ENCODE measurements around the gene EHD3. TPM values are rescaled to one million over a fixed set of nuclear protein-coding genes. Genes with fewer than 3 reads are reported as not detected.
A peak's percentile ranks its signal among the peaks of the same experiment; 100 is the strongest.

Gene EHD3
- total RNA-seq, 1 donor from 2014 or later: 22.5 TPM

DNA sequence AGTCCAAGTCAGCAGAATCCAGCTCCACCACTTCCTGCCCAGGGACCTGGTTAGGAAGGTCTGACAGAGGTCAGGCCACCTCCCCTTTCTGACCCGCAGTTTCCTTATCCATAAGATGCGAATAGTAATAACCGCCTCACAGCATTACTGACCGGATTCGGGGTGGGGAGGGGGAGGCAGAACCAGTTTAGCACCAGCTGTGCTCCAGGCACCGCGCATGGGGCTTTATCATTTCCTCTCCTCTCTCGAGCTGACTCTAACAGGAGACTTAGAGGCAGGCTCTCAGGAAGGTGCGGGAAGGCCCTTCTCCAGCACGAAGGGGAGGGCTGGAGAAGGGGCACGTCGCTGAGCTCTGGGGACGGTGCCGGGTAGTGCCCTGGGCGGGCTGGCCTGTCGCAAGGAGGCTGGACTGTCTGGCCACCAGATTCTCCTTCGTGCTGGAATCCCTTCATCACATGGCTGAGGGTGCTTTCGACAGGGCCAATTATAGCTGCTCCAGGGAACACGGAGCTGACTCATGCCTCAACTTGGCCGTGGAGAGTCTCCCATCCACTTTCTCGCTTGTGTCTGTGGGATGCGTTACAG lies 5.7 kb downstream of the EHD3 start:
- TF ChIP-seq, protein P1, sequence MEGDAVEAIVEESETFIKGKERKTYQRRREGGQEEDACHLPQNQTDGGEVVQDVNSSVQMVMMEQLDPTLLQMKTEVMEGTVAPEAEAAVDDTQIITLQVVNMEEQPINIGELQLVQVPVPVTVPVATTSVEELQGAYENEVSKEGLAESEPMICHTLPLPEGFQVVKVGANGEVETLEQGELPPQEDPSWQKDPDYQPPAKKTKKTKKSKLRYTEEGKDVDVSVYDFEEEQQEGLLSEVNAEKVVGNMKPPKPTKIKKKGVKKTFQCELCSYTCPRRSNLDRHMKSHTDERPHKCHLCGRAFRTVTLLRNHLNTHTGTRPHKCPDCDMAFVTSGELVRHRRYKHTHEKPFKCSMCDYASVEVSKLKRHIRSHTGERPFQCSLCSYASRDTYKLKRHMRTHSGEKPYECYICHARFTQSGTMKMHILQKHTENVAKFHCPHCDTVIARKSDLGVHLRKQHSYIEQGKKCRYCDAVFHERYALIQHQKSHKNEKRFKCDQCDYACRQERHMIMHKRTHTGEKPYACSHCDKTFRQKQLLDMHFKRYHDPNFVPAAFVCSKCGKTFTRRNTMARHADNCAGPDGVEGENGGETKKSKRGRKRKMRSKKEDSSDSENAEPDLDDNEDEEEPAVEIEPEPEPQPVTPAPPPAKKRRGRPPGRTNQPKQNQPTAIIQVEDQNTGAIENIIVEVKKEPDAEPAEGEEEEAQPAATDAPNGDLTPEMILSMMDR (IDR thresholded peaks at IDR 0.05): no peak
- no peaks in the 10 kb centered on the region for H3K27me3 ChIP-seq
- H3K27ac ChIP-seq: peak overlapping the region; percentile 95 to 99
- H3K9me3 ChIP-seq: no peaks in the 10 kb centered on the region
- peak; percentile 60 to 92 for DNase-seq (ENCODE audit: low spot score in 2 of 2)
- peaks cover 26 to 46% of the 10 kb centered on the region in 2 donors for H3K4me1 ChIP-seq
- H3K4me3 ChIP-seq: peak overlapping the region; percentile 8 to 30
- intact Hi-C loops (cut with DNase I): loop anchor here (1.0 to 2.0 kb wide), 3 partner anchors 29 to 1093 kb away; partner anchors contain the start of gene YPEL5
- peaks cover 5 to 7% of the 10 kb centered on the region in 2 donors for H3K36me3 ChIP-seq

DNA sequence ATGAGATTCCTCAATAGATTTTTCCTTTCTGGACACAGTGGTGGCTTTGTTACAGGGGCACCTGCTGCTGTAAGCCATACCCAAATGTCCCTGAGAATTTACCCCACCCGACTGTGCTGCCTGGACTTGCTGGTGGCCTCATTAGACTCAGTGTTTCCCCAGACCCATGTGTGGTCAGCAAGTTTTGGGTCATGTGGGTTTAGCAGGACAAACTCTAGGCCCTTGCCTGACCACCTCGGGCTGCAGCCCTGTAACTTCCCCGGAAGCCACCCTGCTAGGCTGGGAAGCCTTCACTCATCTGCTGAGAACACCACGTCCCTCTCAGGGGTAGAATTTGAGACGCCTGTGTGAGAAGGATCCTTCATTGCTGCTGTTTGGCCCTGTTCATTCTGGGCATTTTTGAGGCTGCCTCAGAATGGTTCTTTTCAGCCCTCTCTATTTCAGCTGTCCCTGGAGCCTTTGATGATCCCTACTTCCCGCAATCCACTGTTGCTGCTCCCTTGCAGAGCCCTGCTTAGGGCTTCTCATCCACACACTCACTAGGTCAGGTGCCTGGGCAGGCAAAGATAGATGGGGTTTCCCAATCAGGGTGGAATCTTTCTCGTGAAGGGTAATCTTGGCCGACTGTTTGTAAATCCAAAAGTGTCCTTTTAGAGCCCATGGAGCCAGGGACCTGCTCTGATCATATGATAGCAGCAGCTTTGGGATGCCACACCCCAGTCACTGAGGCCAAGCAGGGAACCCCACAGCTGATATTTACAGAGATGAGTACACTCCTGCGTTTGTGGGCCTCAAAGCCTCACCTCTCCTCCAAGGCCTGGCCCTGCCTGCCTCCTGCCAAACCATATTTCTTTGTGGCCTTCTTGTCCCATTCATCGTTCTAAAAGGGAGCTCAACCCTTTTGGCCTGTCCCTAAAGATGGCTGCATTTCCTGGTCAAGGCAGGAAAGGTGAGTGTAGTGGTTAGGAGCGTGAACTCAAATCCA lies 6.7 kb downstream of the EHD3 start:
- intact Hi-C loops (cut with DNase I): loop anchor here (1.0 kb wide), 1 partner anchor 54 kb away; no protein-coding TSS in a partner anchor
- TF ChIP-seq, protein P1 (IDR thresholded peaks at IDR 0.05): no peak
- Histone ChIP-seq H3K4me1 (peaks cover 21 to 40% of the 10 kb centered on the region in 2 donors), H3K36me3 (peaks cover 5 to 13% of the 10 kb centered on the region in 2 donors), H3K27ac (peak overlapping the region; percentile 95 to 99), H3K27me3 (no peaks in the 10 kb centered on the region), H3K9me3 (no peaks in the 10 kb centered on the region), H3K4me3 (peak overlapping the region; percentile 12 to 28)
- DNase-seq (ENCODE audit: low spot score in 2 of 2): peak in 1 of 2 donors; percentile 62

DNA sequence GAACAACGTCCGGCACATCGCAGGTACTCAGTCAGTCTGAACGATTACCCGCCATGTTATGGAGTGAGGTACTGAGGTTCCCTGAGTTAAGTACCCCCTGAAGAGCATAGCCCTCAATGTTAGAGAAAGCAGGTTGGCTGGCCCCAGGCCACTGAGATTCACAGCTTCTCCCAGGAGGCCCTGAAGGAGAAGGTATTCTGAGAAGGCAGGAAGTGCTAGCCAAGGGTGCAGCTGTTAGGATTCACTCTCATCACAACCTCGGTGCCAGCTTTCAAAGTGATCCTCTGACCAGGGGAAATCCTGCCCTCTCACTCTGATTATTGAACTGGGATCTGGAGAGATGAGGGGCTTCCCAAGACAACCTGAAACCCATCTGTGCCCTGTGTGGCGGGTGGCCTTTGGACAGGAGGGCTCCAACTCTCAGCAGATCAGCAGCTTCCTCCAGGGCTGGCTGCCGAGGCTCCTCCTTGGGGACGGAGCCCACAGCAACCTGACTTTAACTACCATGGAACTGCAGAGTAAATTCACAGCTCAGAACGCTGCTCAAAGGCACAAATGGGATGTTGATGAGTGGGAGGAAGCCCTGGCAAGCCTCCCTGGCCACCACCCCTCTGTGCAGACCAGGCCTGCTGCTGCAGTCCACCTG lies 7.8 kb downstream of the EHD3 start:
- DNase-seq (ENCODE audit: low spot score in 2 of 2): peak in 1 of 2 donors; percentile 22
- H3K9me3 ChIP-seq: no peaks in the 10 kb centered on the region
- peaks cover 5 to 13% of the 10 kb centered on the region in 2 donors for H3K36me3 ChIP-seq
- H3K27me3 ChIP-seq: no peaks in the 10 kb centered on the region
- peaks cover 18 to 32% of the 10 kb centered on the region in 2 donors for H3K4me1 ChIP-seq
- H3K27ac ChIP-seq: no peak overlapping the region
- no peak overlapping the region for H3K4me3 ChIP-seq
- TF ChIP-seq, protein P1 (IDR thresholded peaks at IDR 0.05): no peak
- intact Hi-C loops (cut with DNase I): no loop called here

GRCh38 chr2:31243053-31243452 lies 9.1 kb downstream of the EHD3 start:
- no peak for DNase-seq (ENCODE audit: low spot score in 2 of 2)
- no peak overlapping the region for H3K27ac ChIP-seq
- H3K9me3 ChIP-seq: no peaks in the 10 kb centered on the region
- no peak overlapping the region for H3K4me3 ChIP-seq
- peaks cover 17 to 25% of the 10 kb centered on the region in 2 donors for H3K4me1 ChIP-seq
- H3K36me3 ChIP-seq: peaks cover 5 to 22% of the 10 kb centered on the region in 2 donors
- intact Hi-C loops (cut with DNase I): no loop called here
- TF ChIP-seq, protein P1 (IDR thresholded peaks at IDR 0.05): no peak
- H3K27me3 ChIP-seq: no peaks in the 10 kb centered on the region

GRCh38 chr2:31244101-31244500 lies 10.1 kb downstream of the EHD3 start:
- intact Hi-C loops (cut with DNase I): no loop called here
- Histone ChIP-seq H3K36me3 (peaks cover 8 to 32% of the 10 kb centered on the region in 2 donors), H3K4me1 (peaks cover 6 to 15% of the 10 kb centered on the region in 2 donors), H3K27ac (no peak overlapping the region), H3K27me3 (no peaks in the 10 kb centered on the region), H3K4me3 (no peak overlapping the region), H3K9me3 (no peaks in the 10 kb centered on the region)
- TF ChIP-seq, protein P1 (IDR thresholded peaks at IDR 0.05): no peak
- no peak for DNase-seq (ENCODE audit: low spot score in 2 of 2)

Measured in ascending aorta (tissue), 2 donors.